ENCODE data around the gene COL9A3. TPM values are rescaled to one million over a fixed set of nuclear protein-coding genes. Genes with fewer than 3 reads are reported as not detected.

COL9A3 gene
- polyA plus RNA-seq, 1 experiment: 0.98 TPM

DNA sequence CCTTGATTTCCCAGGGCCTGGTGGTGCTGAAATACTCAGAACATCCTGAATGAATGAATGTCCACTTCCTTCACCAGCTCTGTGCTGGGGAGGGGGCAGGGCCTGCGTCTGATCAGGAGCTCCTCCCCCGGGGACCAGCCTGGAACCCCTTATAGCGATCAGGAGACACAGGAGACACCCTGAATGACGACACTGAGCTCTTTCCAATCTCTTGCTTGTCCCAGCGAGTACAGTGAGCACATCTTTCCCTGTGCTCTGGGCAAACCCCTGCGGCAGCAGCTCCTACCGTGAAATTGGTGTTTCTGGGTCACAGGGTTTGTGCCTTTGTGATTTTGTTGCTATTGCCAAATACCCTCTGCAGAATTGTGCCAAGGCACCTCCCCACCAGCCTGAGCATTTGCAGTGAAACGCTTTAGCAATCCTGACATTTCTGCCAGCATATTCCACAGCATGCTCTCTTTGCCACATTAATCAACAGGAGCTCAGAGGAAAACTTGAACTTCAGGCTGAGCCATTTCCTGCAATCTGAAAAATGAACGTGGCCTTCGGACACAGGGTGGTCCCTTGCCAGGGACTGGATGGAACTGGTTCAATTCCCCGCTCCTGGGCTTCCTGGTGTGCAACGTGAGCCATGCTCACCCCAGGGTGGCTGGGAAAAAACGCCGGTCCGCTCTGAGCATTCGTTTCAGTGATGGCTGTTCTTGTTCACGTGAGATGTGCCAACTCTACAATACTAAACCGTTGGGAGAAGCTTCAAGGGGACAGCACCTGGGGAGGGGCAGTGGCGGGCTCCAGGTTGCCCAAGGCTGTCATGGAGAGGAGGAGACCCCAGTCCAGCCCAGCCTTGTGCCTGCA is 43.6 kb upstream of the COL9A3 start:
- CTCF ChIA-PET: no interaction called here
- Histone ChIP-seq H3K27me3 (ENCODE audit: control insufficient read depth, insufficient read depth, low read length) (peaks cover 21% of the 10 kb centered on the region), H3K27ac (ENCODE audit: low read depth, low read length) (no peak overlapping the region), H3K9me3 (ENCODE audit: control insufficient read depth, insufficient read depth, low read length) (peaks cover 2% of the 10 kb centered on the region; the same call in 1 of the 2 replicates), H3K4me3 (ENCODE audit: low read depth, low read length) (no peak overlapping the region)
- DNase-seq (ENCODE audit: low read depth, low spot score): no peak
- TF ChIP-seq CTCF (IDR thresholded peaks at IDR 0.05; ENCODE audit: low read depth, low read length): no peak
- POLR2A ChIA-PET: no interaction called here

GRCh38 chr20:62773845-62774714 is 42.8 kb upstream of the COL9A3 start:
- H3K27me3 ChIP-seq (ENCODE audit: control insufficient read depth, insufficient read depth, low read length): peaks cover 18% of the 10 kb centered on the region
- DNase-seq (ENCODE audit: low read depth, low spot score): no peak
- CTCF ChIA-PET: no interaction called here
- POLR2A ChIA-PET: no interaction called here
- no peak for TF ChIP-seq CTCF (IDR thresholded peaks at IDR 0.05; ENCODE audit: low read depth, low read length)
- no peak overlapping the region for H3K27ac ChIP-seq (ENCODE audit: low read depth, low read length)
- H3K4me3 ChIP-seq (ENCODE audit: low read depth, low read length): no peak overlapping the region
- peaks cover 2% of the 10 kb centered on the region; the same call in 1 of the 2 replicates for H3K9me3 ChIP-seq (ENCODE audit: control insufficient read depth, insufficient read depth, low read length)

GRCh38 chr20:62774762-62775161 is 42.1 kb upstream of the COL9A3 start:
- no peak for TF ChIP-seq CTCF (IDR thresholded peaks at IDR 0.05; ENCODE audit: low read depth, low read length)
- Histone ChIP-seq H3K4me3 (ENCODE audit: low read depth, low read length) (no peak overlapping the region), H3K27me3 (ENCODE audit: control insufficient read depth, insufficient read depth, low read length) (peaks cover 21% of the 10 kb centered on the region), H3K27ac (ENCODE audit: low read depth, low read length) (no peak overlapping the region), H3K9me3 (ENCODE audit: control insufficient read depth, insufficient read depth, low read length) (peaks cover 2% of the 10 kb centered on the region; the same call in 1 of the 2 replicates)
- CTCF ChIA-PET: no interaction called here
- no peak for DNase-seq (ENCODE audit: low read depth, low spot score)
- POLR2A ChIA-PET: no interaction called here

GRCh38 chr20:62775206-62775605 is 41.6 kb upstream of the COL9A3 start:
- ChIA-PET CTCF (no interaction called here), POLR2A (no interaction called here)
- peaks cover 2% of the 10 kb centered on the region; the same call in 1 of the 2 replicates for H3K9me3 ChIP-seq (ENCODE audit: control insufficient read depth, insufficient read depth, low read length)
- no peak overlapping the region for H3K27ac ChIP-seq (ENCODE audit: low read depth, low read length)
- DNase-seq (ENCODE audit: low read depth, low spot score): no peak
- TF ChIP-seq CTCF (IDR thresholded peaks at IDR 0.05; ENCODE audit: low read depth, low read length): no peak
- H3K4me3 ChIP-seq (ENCODE audit: low read depth, low read length): no peak overlapping the region
- H3K27me3 ChIP-seq (ENCODE audit: control insufficient read depth, insufficient read depth, low read length): peaks cover 21% of the 10 kb centered on the region
